ENCODE results near the gene ZFAND2B.

The ZFAND2B gene

DNA sequence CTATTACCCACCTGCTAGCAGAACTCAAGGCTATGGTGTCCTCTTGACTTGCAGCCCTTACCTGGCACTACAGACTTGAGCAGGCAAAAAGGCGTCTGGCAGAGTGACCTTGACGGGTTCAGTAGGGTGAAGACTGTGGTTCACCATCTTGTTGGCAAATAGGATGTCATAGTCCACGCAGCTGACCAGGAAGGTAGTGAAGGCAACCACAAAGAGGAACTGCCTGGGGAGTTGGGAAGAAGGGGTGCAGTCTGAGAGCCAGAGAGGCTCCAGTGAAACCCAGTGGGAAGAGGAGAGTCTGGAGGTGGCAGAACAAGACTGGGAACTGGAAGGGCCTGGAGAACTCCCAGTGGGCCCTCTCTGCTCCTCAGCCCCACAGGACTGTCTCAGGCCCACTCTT, 18.8 kb downstream of the ZFAND2B start:
- no peaks in the 10 kb centered on the region for H3K27me3 ChIP-seq (ENCODE audit: control insufficient read depth in 1 of 2, insufficient read depth in 2 of 2, low read length in 2 of 2)
- no peak overlapping the region for H3K27ac ChIP-seq (ENCODE audit: low read length)
- H3K4me1 ChIP-seq (ENCODE audit: control insufficient read depth, insufficient read depth, low read length) = peaks cover 23% of the 10 kb centered on the region
- H3K36me3 ChIP-seq (ENCODE audit: control insufficient read depth in 2 of 2, insufficient read depth in 2 of 2, low read length in 2 of 2) = peaks cover 47 to 48% of the 10 kb centered on the region in 2 donors
- H3K9ac ChIP-seq (ENCODE audit: low read length in 2 of 2) = peak overlapping the region in 1 of 2 donors; percentile 13
- no peak overlapping the region for H3K4me3 ChIP-seq (ENCODE audit: low read length in 2 of 2)
- no peaks in the 10 kb centered on the region for H3K9me3 ChIP-seq (ENCODE audit: control insufficient read depth in 2 of 2, low read length in 2 of 2)

DNA sequence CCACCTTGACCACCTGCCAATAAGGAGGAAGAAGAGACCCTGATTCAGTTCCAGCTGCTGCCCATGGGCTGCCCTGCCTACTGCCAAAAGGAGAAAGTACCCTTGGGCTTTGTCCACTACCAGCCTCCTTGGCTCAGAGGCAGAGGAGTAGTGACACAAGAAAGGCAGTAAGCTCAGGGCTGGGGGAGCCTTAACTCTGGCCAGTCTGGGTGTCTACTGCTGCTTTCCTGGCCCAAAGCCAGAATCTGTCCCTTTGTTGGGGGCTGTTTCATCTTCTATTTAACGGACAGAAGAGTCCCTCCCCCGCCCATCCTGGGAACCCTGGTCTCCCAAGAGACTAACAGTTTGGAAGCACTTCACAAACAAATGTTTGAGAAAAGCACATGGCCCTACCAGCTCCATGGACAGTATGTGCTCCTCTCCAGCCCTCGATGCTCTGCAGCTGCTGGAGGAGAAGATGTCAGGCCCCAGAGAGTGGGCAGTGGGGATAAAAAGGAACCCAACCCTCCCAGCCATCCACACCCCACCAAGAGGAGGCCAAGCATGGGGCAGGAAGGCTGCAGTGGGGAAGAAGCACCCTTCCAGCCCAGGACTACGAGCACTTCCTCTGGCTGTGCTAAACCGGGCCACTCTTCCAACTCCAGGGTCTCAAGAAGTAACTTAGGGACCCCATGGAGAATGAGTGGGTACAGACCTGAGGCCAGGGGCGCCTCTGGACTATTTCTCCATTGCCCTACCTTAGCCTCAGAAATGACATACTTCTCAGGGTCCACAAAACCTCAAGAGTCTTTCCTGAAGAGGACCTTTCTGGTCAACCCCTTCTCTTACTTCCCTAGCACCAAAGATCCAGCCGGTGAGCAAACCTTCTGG, 21.7 kb downstream of the ZFAND2B start:
- Histone ChIP-seq H3K9ac (ENCODE audit: low read length in 2 of 2) (peak overlapping the region; percentile 90 to 96), H3K9me3 (ENCODE audit: control insufficient read depth in 2 of 2, low read length in 2 of 2) (no peaks in the 10 kb centered on the region), H3K4me3 (ENCODE audit: low read length in 2 of 2) (peak overlapping the region; percentile 81 to 92), H3K27me3 (ENCODE audit: control insufficient read depth in 1 of 2, insufficient read depth in 2 of 2, low read length in 2 of 2) (no peaks in the 10 kb centered on the region), H3K36me3 (ENCODE audit: control insufficient read depth in 2 of 2, insufficient read depth in 2 of 2, low read length in 2 of 2) (peaks cover 35 to 37% of the 10 kb centered on the region in 2 donors), H3K4me1 (ENCODE audit: control insufficient read depth, insufficient read depth, low read length) (peaks cover 27% of the 10 kb centered on the region), H3K27ac (ENCODE audit: low read length) (peak overlapping the region; percentile 94)

DNA sequence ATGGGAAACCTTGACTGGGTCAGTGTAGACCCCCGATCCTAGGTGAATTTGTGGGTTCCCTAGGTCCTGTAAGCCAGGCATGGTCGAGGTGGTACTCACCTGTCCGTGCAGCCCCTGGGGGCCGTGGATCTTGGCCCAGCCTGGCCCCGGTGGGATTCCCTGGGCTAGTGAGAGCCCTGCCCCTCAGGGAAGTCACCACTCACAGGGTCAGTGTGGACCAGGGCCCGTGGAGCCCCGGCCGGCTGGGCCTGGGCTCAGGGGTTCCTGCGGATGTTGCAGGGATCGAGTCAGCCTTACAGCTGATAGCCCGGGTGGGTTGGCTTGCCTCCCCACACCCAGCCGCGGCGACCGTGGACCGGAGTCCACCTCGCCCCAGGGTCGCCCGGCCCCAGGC, 22.3 kb downstream of the ZFAND2B start:
- Histone ChIP-seq H3K4me1 (ENCODE audit: control insufficient read depth, insufficient read depth, low read length) (peaks cover 27% of the 10 kb centered on the region), H3K36me3 (ENCODE audit: control insufficient read depth in 2 of 2, insufficient read depth in 2 of 2, low read length in 2 of 2) (peaks cover 35 to 37% of the 10 kb centered on the region in 2 donors), H3K27me3 (ENCODE audit: control insufficient read depth in 1 of 2, insufficient read depth in 2 of 2, low read length in 2 of 2) (no peaks in the 10 kb centered on the region)

DNA sequence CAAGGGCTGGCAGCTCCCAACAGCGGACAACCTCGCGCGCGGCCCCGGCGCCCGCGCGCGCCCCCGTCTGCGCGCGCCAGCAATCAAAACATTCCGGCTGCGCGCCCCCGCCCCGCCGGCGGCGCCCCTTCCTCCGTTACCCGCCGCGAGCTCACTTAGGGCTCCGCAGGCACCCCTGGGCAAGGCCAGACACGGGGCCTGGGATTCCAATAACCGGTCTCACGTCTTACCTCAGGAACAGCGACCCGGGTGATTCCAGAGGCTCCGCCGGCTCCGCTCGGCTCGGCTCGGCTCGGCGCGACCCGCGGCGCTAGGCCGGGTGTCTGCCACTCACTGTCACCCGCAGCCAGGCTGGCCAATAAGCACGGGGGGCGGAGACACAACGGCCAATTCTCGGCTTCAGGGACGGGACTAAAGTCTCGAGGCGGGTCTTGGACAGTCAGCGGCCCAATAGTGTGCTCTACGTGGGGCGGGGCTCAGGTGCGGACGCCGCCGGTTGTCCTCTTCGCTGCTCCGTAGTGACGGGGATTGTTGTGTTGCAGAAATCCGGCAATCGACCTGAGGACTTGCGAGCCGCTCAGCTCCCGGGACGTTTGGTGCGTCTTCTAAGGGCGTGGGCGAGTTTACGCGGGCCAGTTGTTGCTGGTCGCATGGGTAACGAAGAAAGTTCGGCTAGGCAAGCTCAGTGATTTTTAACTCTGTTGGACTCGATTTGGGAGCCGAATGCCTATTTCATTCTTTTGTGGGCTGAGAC, 22.9 kb downstream of the ZFAND2B start, which contains the start of the genes ANKZF1 and ATG9A:
TSS of gene ANKZF1 (plus strand) at position 502 of the 754 bp plus-strand sequence. CDS start 452 bp downstream, outside the sequence.
TSS of gene ATG9A (minus strand) at position 332 of the 754 bp plus-strand sequence. CDS start 1,612 bp downstream, outside the sequence.
- H3K4me3 ChIP-seq (ENCODE audit: low read length in 2 of 2) = peak within 1 kb of the TSS; percentile 81 to 92
- peaks cover 27% of the 10 kb centered on the region for H3K4me1 ChIP-seq (ENCODE audit: control insufficient read depth, insufficient read depth, low read length)
- H3K36me3 ChIP-seq (ENCODE audit: control insufficient read depth in 2 of 2, insufficient read depth in 2 of 2, low read length in 2 of 2) = peaks cover 35 to 37% of the 10 kb centered on the region in 2 donors
- H3K9ac ChIP-seq (ENCODE audit: low read length in 2 of 2) = peak within 1 kb of the TSS; percentile 90 to 96
- peak within 1 kb of the TSS; percentile 94 for H3K27ac ChIP-seq (ENCODE audit: low read length)
- no peaks in the 10 kb centered on the region for H3K27me3 ChIP-seq (ENCODE audit: control insufficient read depth in 1 of 2, insufficient read depth in 2 of 2, low read length in 2 of 2)
- no peaks in the 10 kb centered on the region for H3K9me3 ChIP-seq (ENCODE audit: control insufficient read depth in 2 of 2, low read length in 2 of 2)

More for the DNA sequence above, 22.3 kb downstream of the ZFAND2B start:
- Histone ChIP-seq H3K27ac (ENCODE audit: low read length) (peak overlapping the region; percentile 94), H3K9me3 (ENCODE audit: control insufficient read depth in 2 of 2, low read length in 2 of 2) (no peaks in the 10 kb centered on the region), H3K9ac (ENCODE audit: low read length in 2 of 2) (peak overlapping the region; percentile 90 to 96), H3K4me3 (ENCODE audit: low read length in 2 of 2) (peak overlapping the region; percentile 81 to 92)

DNA sequence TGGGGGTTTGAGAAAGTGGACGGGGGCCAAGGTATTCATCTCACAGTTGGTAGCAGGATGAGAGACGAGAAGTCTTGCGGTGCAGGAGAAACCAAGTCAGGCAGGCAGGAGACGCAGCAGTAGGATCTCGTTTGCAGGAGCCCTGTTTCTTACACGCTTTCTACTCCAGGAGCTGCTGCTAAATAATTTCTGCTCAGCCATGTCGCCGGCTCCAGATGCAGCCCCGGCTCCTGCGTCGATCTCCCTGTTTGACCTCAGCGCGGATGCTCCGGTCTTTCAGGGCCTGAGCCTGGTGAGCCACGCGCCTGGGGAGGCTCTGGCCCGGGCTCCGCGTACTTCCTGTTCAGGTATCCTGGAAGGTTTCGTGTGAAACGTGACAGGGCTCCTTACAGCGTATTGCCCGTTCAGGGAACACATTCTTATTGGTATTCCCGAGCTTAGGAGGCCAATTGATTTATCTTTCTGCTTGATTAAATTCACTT, 23.5 kb downstream of the ZFAND2B start:
- Histone ChIP-seq H3K4me3 (ENCODE audit: low read length in 2 of 2) (peak overlapping the region; percentile 81 to 92), H3K4me1 (ENCODE audit: control insufficient read depth, insufficient read depth, low read length) (peaks cover 27% of the 10 kb centered on the region), H3K9ac (ENCODE audit: low read length in 2 of 2) (peak overlapping the region; percentile 67 to 87), H3K27me3 (ENCODE audit: control insufficient read depth in 1 of 2, insufficient read depth in 2 of 2, low read length in 2 of 2) (no peaks in the 10 kb centered on the region), H3K27ac (ENCODE audit: low read length) (peak overlapping the region; percentile 94), H3K9me3 (ENCODE audit: control insufficient read depth in 2 of 2, low read length in 2 of 2) (no peaks in the 10 kb centered on the region), H3K36me3 (ENCODE audit: control insufficient read depth in 2 of 2, insufficient read depth in 2 of 2, low read length in 2 of 2) (peaks cover 35 to 37% of the 10 kb centered on the region in 2 donors)

DNA sequence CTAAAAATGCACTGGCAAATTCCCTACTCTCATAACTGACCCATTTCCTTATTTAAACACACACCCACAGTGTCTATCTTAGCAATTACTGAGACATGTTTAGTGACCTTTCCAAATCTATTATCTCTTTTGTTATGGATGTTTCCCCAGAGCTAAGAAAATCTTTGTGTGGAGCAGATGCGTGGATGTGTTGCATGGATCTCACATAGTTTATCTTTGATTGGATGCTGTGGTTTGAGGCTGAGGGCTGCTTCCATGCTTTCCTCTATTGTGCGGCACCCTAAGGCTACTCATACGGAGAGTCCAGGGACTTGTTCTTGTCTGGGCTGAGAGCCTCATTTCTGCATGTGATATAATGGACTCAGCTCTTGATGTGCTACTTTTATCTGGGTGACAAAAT, 27.7 kb downstream of the ZFAND2B start:
- no peak overlapping the region for H3K27ac ChIP-seq (ENCODE audit: low read length)
- H3K9me3 ChIP-seq (ENCODE audit: control insufficient read depth in 2 of 2, low read length in 2 of 2) = no peaks in the 10 kb centered on the region
- H3K27me3 ChIP-seq (ENCODE audit: control insufficient read depth in 1 of 2, insufficient read depth in 2 of 2, low read length in 2 of 2) = no peaks in the 10 kb centered on the region
- peaks cover 12% of the 10 kb centered on the region for H3K4me1 ChIP-seq (ENCODE audit: control insufficient read depth, insufficient read depth, low read length)
- H3K36me3 ChIP-seq (ENCODE audit: control insufficient read depth in 2 of 2, insufficient read depth in 2 of 2, low read length in 2 of 2) = peaks cover 54 to 64% of the 10 kb centered on the region in 2 donors
- H3K4me3 ChIP-seq (ENCODE audit: low read length in 2 of 2) = no peak overlapping the region
- H3K9ac ChIP-seq (ENCODE audit: low read length in 2 of 2) = no peak overlapping the region

DNA sequence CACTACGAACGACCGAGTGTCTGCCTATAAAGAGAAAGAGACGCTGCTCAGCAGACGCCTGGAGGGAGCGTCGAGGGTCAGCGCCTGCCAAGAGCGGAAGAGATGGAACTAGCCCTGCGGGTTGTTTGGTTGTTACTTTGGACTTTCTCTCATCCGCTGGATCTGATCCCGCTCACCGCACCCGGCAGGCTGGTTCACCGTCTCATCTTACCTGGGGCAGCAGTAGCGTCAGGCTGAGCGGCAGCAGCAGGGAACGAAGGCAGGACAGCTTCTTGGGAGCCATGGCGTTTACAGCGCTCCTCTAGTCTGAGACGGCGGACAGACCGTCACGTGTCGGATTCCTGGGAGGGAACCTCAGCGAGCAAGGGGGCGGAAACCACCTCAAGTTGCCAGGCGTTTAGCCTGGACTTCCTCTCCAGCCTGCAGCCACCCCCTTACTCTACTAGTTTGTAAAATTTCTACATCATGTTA, 36.7 kb downstream of the ZFAND2B start:
- Histone ChIP-seq H3K36me3 (ENCODE audit: control insufficient read depth in 2 of 2, insufficient read depth in 2 of 2, low read length in 2 of 2) (peaks cover 10 to 14% of the 10 kb centered on the region in 2 donors), H3K9ac (ENCODE audit: low read length in 2 of 2) (no peak overlapping the region), H3K27me3 (ENCODE audit: control insufficient read depth in 1 of 2, insufficient read depth in 2 of 2, low read length in 2 of 2) (no peaks in the 10 kb centered on the region), H3K4me3 (ENCODE audit: low read length in 2 of 2) (peak overlapping the region; percentile 21 to 29), H3K27ac (ENCODE audit: low read length) (no peak overlapping the region), H3K9me3 (ENCODE audit: control insufficient read depth in 2 of 2, low read length in 2 of 2) (no peaks in the 10 kb centered on the region), H3K4me1 (ENCODE audit: control insufficient read depth, insufficient read depth, low read length) (peaks cover 24% of the 10 kb centered on the region)

DNA sequence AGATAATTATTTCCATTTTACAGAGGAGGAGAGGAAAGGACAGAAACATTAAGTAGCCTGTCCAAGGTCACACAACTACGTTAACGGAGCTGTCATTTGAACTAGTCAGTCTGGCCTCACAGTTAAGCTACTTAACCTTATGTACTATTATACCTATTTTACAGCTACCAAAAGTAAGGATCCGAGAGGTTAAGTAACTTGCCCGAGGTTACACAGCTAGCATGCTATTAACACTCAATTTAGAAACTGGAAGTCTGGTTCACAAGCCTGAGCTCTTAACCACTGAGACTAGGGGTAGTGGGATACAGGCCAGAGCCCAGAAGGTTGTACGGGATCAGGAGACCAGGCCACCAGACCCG, 38.2 kb downstream of the ZFAND2B start:
- Histone ChIP-seq H3K27me3 (ENCODE audit: control insufficient read depth in 1 of 2, insufficient read depth in 2 of 2, low read length in 2 of 2) (no peaks in the 10 kb centered on the region), H3K4me1 (ENCODE audit: control insufficient read depth, insufficient read depth, low read length) (peaks cover 35% of the 10 kb centered on the region), H3K9ac (ENCODE audit: low read length in 2 of 2) (peak overlapping the region; percentile 98), H3K9me3 (ENCODE audit: control insufficient read depth in 2 of 2, low read length in 2 of 2) (no peaks in the 10 kb centered on the region), H3K36me3 (ENCODE audit: control insufficient read depth in 2 of 2, insufficient read depth in 2 of 2, low read length in 2 of 2) (peaks cover 10 to 14% of the 10 kb centered on the region in 2 donors), H3K27ac (ENCODE audit: low read length) (peak overlapping the region; percentile 97), H3K4me3 (ENCODE audit: low read length in 2 of 2) (peak overlapping the region; percentile 91 to 94)

DNA sequence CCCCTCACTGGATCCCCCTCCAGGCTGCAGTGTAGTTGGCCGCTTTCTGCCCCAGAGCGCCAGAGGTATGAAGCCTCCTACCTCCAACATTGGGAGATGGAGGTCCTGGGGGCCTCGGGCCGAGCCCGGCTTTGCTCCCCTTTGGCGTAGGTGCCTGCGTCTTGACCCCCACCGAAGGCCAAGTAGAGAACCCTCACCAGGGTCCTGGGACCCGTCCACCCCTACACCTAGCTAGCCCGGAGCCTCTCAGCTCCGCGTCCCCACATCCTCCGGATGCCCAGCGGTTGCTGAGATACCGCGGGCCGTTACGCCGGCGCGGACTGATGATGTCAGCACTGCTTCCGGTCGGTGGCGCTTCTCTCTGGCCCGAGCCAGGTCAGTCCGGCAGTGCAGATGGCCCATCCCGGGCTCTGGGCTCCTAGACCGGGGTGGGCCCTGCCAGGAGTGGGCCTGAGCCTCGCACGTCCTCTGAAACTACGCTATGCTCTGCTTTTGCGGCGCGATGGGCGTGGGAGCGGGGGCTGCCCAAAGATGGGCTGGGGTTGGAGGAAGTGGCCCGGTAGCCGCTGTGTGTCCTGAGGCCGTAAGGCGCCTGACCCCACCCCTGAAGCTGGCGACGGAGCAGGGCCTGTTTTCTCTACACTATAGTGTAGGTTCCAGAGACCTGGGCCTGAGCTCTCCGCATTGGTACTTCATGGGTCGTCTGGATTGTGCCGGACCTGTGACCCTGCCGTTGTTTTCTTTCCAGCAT, 38.7 kb downstream of the ZFAND2B start, which contains the start of the genes GLB1L and STK16:
TSS of gene GLB1L (minus strand) at position 297 of the 751 bp plus-strand sequence. CDS start 1,871 bp downstream, outside the sequence.
TSS of gene STK16 (plus strand) at position 332 of the 751 bp plus-strand sequence. CDS start 521 bp downstream, outside the sequence.
- Histone ChIP-seq H3K4me1 (ENCODE audit: control insufficient read depth, insufficient read depth, low read length) (peaks cover 41% of the 10 kb centered on the region), H3K9ac (ENCODE audit: low read length in 2 of 2) (peak within 1 kb of the TSS; percentile 98), H3K27me3 (ENCODE audit: control insufficient read depth in 1 of 2, insufficient read depth in 2 of 2, low read length in 2 of 2) (no peaks in the 10 kb centered on the region), H3K9me3 (ENCODE audit: control insufficient read depth in 2 of 2, low read length in 2 of 2) (no peaks in the 10 kb centered on the region), H3K36me3 (ENCODE audit: control insufficient read depth in 2 of 2, insufficient read depth in 2 of 2, low read length in 2 of 2) (peaks cover 12 to 16% of the 10 kb centered on the region in 2 donors), H3K4me3 (ENCODE audit: low read length in 2 of 2) (peak within 1 kb of the TSS; percentile 91 to 94), H3K27ac (ENCODE audit: low read length) (peak within 1 kb of the TSS; percentile 97)

DNA sequence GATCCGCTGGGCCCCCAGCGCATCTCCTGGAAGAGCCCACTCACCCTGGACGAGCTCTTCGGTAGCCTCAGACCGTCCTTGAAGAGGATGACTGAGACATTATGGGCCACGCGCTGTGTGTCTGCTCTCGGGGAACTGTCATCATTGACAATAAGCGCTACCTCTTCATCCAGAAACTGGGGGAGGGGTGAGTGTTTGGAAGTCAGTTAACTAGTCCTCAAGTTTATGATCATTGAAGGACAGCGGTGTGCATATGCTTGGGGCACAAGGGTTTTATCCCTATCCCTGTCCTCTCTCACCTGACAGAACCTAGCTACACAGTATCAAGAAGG, 39.3 kb downstream of the ZFAND2B start:
- no peaks in the 10 kb centered on the region for H3K27me3 ChIP-seq (ENCODE audit: control insufficient read depth in 1 of 2, insufficient read depth in 2 of 2, low read length in 2 of 2)
- H3K9me3 ChIP-seq (ENCODE audit: control insufficient read depth in 2 of 2, low read length in 2 of 2) = no peaks in the 10 kb centered on the region
- H3K27ac ChIP-seq (ENCODE audit: low read length) = peak overlapping the region; percentile 97
- peak overlapping the region; percentile 98 for H3K9ac ChIP-seq (ENCODE audit: low read length in 2 of 2)
- H3K4me1 ChIP-seq (ENCODE audit: control insufficient read depth, insufficient read depth, low read length) = peaks cover 46% of the 10 kb centered on the region
- H3K36me3 ChIP-seq (ENCODE audit: control insufficient read depth in 2 of 2, insufficient read depth in 2 of 2, low read length in 2 of 2) = peaks cover 12 to 16% of the 10 kb centered on the region in 2 donors
- peak overlapping the region; percentile 91 to 94 for H3K4me3 ChIP-seq (ENCODE audit: low read length in 2 of 2)
